GM10266 (cell line): Measurements from ENCODE around the gene USP20.

Experiments used
- DNase-seq: peaks from one replicate; pipeline ENCODE4 v3.0.0; 2012; ENCODE audit errors: extremely low spot score
- TF ChIP-seq, protein P1 (sequence below): IDR thresholded peaks from 2 replicates; pipeline ENCODE4 v1.5.1; 2012; ENCODE audit warnings: mild to moderate bottlenecking, low read depth; ENCODE audit not compliant: control insufficient read depth, insufficient read depth; ENCODE audit errors: missing control alignments

Gene USP20

DNA sequence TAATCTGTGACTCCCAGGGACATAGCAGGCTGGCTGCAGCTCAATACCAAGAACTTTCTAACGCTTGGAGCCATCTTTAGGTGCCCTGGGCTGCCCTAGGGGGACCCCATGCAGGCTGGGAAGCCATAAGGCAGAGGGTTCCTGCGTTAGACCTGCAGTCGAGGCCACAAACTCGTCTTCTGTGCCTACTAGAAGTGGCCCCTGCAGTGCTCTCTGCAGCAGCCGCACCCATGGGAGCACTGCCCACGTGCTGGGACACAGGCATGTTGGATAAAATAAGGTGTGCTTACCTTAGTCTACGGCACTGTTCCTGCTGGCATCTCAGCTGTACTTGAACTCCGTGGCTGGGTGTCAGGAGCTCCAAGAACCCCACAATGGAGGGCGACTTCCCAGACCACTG is 22.9 kb upstream of the USP20 start:
- TF ChIP-seq, protein P1, sequence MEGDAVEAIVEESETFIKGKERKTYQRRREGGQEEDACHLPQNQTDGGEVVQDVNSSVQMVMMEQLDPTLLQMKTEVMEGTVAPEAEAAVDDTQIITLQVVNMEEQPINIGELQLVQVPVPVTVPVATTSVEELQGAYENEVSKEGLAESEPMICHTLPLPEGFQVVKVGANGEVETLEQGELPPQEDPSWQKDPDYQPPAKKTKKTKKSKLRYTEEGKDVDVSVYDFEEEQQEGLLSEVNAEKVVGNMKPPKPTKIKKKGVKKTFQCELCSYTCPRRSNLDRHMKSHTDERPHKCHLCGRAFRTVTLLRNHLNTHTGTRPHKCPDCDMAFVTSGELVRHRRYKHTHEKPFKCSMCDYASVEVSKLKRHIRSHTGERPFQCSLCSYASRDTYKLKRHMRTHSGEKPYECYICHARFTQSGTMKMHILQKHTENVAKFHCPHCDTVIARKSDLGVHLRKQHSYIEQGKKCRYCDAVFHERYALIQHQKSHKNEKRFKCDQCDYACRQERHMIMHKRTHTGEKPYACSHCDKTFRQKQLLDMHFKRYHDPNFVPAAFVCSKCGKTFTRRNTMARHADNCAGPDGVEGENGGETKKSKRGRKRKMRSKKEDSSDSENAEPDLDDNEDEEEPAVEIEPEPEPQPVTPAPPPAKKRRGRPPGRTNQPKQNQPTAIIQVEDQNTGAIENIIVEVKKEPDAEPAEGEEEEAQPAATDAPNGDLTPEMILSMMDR, result no peak

DNA sequence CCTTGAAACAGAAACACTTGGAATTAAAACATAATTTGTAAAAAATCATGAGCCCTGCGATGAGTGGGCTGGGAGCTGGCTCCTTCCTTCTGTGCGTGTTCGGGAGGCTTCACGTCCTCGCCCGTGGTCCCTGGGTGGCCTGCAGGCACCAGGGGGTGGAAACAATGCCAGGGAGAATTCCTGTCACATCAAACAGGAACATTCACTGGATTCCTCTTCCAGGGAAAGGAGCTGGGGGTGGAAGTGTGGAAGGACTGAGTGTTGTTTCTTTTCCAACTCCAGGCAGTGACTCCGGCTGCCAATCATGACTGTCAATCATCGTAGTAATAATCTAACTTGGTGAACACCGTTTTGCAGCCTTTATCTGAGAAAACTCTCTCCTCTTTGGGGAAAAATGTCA is 21.6 kb upstream of the USP20 start:
- TF ChIP-seq, protein P1, result no peak
- DNase-seq, result no peak

More for the DNA sequence above, 22.9 kb upstream of the USP20 start:
- no peak for DNase-seq

DNA sequence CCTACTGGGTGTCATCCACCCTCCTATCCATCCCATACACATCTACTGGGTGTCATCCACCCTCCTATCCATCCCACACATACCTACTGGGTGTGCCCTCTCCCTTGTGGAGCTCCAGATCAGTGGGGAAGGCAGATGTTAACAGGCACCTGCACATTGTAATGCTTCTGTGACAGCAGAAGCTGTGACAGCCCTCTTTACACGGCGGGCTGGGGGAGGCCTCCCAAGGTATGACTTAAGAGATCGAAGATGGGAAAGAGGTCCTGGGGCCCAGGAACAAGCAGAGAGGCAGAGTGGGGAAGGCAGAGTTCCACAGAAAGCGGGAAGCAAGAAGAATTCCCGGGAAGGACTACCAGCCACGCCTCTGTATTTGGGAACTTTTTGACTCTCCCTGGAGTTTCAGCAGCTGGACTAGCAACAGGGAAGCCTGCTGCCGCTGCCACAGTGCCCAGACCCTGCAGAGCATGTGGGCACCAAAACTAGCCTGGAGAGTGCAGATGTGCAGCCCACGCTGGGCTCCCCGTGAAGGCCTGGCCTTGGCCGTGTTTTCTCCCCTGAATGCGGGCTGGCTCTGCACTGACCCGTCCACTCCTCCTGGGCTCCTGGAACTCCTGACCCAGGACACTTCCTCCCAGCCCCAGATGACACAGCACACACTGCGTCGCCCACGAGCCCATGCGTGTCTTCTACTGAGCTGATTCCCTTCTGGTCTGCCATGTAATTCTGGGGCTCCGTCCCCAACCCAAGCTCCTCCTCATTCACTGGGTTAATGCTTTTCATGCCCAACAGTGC is 20.6 kb upstream of the USP20 start:
- DNase-seq, result no peak
- TF ChIP-seq, protein P1, result no peak

DNA sequence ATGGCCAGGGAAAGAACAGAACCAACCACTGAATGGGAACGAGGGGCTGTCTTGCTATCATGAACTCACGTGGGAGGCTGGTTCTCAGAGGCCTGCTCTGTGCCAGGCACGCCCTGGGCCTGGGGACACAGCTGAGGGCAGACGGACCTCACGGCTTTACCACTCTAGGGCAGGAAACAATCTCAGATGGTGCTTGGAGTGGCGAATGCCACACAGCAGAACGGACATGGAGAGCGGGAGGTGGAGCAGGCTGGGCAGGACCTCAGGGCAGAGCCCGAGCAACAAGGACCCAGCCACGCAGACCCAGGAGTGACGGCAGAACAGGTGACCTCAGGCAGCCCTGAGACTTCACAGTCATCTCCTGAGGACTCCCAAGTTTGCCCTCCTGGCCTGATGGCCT is 20.0 kb upstream of the USP20 start:
- no peak for DNase-seq
- TF ChIP-seq, protein P1, result no peak

DNA sequence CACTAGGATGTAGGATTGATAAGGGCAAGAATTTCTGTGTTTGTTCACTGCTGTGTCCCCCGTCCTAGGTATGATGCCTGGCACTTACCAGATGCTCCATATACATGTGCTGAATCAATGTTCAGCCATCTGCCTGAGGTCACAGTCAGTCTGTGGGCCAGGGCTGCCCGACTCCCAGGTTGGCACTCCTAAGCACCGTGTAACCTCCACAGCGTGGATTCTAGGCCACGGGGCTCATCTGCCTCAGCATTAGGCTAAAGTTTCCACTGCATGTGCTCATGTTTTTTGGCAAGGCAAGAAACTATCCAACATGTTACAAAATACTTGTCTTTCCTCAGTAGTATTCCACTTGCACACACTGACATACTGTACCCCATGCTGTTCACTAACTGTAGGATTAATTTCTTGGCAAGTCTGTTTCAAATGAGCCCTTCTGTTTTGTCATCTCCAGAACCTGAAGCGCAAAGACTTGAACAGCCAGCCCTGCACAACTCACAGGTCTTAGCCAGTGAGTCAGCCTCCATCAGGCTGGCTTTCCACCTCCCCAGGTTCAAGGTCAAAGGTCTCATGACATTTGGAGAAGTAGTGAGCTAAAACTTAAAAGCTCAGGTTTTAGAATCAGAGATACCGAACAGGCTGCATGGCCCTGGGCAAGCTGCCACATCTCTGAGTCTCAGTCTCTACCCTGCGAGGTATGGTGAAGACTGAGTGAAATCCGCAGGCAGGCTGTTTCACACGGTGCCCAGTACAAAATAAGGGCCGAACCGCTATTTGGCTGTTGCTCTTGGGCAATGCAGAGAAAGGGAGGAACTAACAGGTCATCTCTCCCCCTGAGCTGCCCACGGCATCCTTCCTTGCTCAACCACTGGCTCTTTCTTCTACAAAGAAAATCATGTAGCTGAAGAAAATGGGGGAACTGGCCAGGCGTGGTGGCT is 18.5 kb upstream of the USP20 start:
- DNase-seq, result no peak
- TF ChIP-seq, protein P1, result no peak

DNA sequence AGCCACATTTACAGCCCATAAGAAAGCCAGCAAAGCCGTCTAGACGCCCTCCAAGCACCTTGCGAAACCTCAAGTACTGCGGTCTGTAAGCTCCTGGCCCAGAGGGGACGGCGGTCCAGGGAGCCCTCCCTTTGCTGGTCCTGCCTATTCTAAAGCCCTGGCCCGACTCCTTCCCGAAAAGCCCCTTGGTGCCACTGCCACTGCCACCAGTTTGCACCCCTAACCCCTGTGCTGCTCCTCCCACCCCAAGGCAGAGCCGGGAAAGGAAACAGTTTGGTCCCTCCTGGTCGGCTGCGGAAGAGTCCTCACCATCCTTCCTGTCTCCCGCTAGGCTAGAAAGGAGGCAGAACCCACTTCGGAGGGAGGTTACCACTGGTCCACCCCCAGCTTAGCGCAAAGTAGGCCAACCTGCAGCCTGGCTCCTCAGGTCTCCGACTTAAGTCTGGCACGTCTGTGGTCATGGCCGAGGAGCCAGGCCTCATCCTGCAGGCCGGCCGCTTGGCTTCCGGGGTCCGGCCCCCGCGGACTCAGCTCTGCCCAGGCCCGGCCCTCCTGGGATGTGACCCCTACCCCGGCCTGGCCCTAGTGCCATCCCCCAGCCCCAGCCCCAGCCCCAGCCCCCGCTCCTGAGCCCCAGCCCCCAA is 12.2 kb upstream of the USP20 start:
- DNase-seq, result peak; percentile 40
- TF ChIP-seq, protein P1, result no peak
